Bronchial epithelial cell (primary cell): ENCODE data around the gene GPR101. TPM values are rescaled to one million over a fixed set of nuclear protein-coding genes. Genes with fewer than 3 reads are reported as not detected.

ENCODE experiments used
- DNase-seq: peaks from one replicate; pipeline ENCODE4 v3.0.0-alpha.2; 2010; ENCODE audit warnings: low read depth
- FAIRE-seq: peaks from 2 replicates; lab custom pipeline; 2011; peaks lifted over from hg19 to GRCh38; lab: Jason Lieb, UNC
- H3K27me3 ChIP-seq: 2 replicates; pipeline ENCODE4 v1.5.1; 2011; ENCODE audit warnings: low read length; ENCODE audit not compliant: control insufficient read depth, insufficient read depth
- H3K36me3 ChIP-seq: 2 replicates; pipeline ENCODE4 v1.5.1; 2011; ENCODE audit warnings: low read length; ENCODE audit not compliant: control insufficient read depth, insufficient read depth
- H3K4me3 ChIP-seq: 2 replicates; pipeline ENCODE4 v1.5.1; 2011; ENCODE audit warnings: mild to moderate bottlenecking, low read depth, low read length, control low read depth
- total RNA-seq: library from RNA; depleted of rRNA; stranded (reverse); fragments of >200 nt; gene quantifications from 2 replicates; pipeline ENCODE4 v1.2.1, GENCODE V29; 2014
- TF ChIP-seq, protein P1 (sequence below): IDR thresholded peaks from 2 replicates; pipeline ENCODE4 v1.5.1; 2011; ENCODE audit warnings: mild to moderate bottlenecking, moderate library complexity, low read length, control low read depth, inconsistent platforms; ENCODE audit not compliant: insufficient read depth, severe bottlenecking

Gene GPR101
- total RNA-seq, 1 donor from 2014 or later, result not detected

GRCh38 chrX:136999024-136999423 lies 34.8 kb downstream of the GPR101 start:
- DNase-seq, result no peak
- TF ChIP-seq, protein P1, sequence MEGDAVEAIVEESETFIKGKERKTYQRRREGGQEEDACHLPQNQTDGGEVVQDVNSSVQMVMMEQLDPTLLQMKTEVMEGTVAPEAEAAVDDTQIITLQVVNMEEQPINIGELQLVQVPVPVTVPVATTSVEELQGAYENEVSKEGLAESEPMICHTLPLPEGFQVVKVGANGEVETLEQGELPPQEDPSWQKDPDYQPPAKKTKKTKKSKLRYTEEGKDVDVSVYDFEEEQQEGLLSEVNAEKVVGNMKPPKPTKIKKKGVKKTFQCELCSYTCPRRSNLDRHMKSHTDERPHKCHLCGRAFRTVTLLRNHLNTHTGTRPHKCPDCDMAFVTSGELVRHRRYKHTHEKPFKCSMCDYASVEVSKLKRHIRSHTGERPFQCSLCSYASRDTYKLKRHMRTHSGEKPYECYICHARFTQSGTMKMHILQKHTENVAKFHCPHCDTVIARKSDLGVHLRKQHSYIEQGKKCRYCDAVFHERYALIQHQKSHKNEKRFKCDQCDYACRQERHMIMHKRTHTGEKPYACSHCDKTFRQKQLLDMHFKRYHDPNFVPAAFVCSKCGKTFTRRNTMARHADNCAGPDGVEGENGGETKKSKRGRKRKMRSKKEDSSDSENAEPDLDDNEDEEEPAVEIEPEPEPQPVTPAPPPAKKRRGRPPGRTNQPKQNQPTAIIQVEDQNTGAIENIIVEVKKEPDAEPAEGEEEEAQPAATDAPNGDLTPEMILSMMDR, result no peak
- H3K4me3 ChIP-seq, result no peak overlapping the region
- no peaks in the 10 kb centered on the region for H3K27me3 ChIP-seq
- no peak for FAIRE-seq
- H3K36me3 ChIP-seq, result no peaks in the 10 kb centered on the region

Other genes with a start within 250 kb of the GPR101 start
- 99.3 and 115 TPM in 2 replicates for gene RBMX, start 153.3 kb downstream of the GPR101 start, total RNA-seq